Stimulated activated naive CD8-positive, alpha-beta T cell treated with anti-CD3 and anti-CD28 coated beads, Interleukin-15, amount 100 ng/mL, for 72 hours (primary cell): ENCODE results near the gene RNF13.
"Not testable (repeated sequence)": the region's sequence is repeated elsewhere in the genome, so short reads cannot be mapped to it uniquely, and the experiment has no call there.

Experiments used
- ATAC-seq: fragments of 150-1000 bp; cut with Tn5 transposase; 2 replicates; pipeline ENCODE4 v1.10.0; 2021; ENCODE audit warnings: mild to moderate bottlenecking, moderate library complexity
- DNase-seq, 2 donors: peaks; one replicate each; pipeline ENCODE4 v3.0.0; 2021 to 2022
- H3K27ac Mint-ChIP-seq, 2 donors: one replicate each; pipeline ENCODE4 v1.8.0; 2022; ENCODE audit warnings: mild to moderate bottlenecking in 2 of 2, mixed read lengths in 2 of 2, moderate library complexity in 2 of 2
- H3K27me3 Mint-ChIP-seq: one replicate; pipeline ENCODE4 v1.8.0; 2022; ENCODE audit warnings: mixed read lengths
- H3K4me1 Mint-ChIP-seq: one replicate; pipeline ENCODE4 v1.8.0; 2022; ENCODE audit warnings: mild to moderate bottlenecking, mixed read lengths
- H3K4me3 Mint-ChIP-seq, 2 donors: one replicate each; pipeline ENCODE4 v1.8.0; 2022; ENCODE audit warnings: mild to moderate bottlenecking in 2 of 2, mixed read lengths in 2 of 2, moderate library complexity in 1 of 2
- H3K9me3 Mint-ChIP-seq, 2 donors: one replicate each; pipeline ENCODE4 v1.8.0; 2022; ENCODE audit warnings: mixed read lengths in 2 of 2

Gene RNF13

DNA sequence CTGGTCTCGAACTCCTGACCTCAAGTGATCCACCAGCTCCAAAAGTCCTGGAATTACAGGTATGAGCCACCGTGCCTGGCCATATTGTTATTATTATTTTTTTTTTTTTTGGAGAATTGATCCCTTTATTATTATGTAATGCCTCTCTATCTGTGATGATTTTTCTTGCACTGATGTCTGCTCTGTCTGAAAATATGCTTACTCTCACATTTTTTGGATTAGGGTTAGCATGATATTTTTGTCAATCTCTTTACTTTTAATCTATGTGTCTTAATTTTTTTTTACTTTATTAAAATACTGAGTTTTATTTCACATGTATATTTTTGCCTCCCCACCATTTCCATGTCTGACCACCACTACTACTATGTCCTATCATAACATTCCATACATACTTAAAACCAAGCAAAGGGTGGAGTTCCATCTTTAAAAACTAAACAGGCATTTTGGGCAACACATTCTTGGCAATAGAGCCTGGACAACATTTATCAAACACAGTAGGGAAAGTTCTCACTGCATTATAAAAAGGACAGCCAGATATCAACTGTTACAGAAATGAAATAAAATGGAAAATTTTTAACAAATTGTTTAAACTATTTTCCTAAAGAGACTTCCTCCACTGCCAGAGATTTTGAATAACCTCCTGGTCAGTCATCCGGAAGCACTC is 125.5 kb downstream of the RNF13 start:
- not testable (repeated sequence) for DNase-seq, H3K27me3 Mint-ChIP-seq, ATAC-seq, H3K4me3 Mint-ChIP-seq, H3K9me3 Mint-ChIP-seq, H3K27ac Mint-ChIP-seq
- peaks cover 20% of the 10 kb centered on the region for H3K4me1 Mint-ChIP-seq

DNA sequence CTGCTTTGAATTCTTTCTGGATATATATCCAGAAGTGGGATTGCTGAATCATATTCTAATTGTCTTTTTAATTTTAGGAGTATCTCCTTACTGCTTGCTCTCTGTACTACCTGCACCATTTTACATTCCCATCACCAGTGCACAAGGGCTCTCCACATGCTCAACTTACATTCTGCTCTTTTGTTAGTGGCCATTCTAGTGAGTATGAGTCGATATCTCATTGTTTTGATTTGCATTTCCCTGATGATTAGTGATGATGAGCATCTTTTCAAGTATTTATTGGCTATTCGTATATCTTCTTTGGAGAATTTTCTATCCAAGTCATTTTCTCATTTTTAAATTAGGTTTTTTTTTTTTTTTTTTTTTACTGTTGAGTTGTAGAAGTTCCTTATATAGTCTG is 128.2 kb downstream of the RNF13 start:
- Mint-ChIP-seq H3K4me3 (no peak overlapping the region), H3K27me3 (no peaks in the 10 kb centered on the region), H3K27ac (no peak overlapping the region), H3K4me1 (peaks cover 12% of the 10 kb centered on the region), H3K9me3 (peaks cover 0 to 4% of the 10 kb centered on the region in 2 donors)
- ATAC-seq (no peak), DNase-seq (no peak)

GRCh38 chr3:149941946-149942345 is 128.9 kb downstream of the RNF13 start:
- Mint-ChIP-seq H3K27ac (no peak overlapping the region), H3K4me1 (peaks cover 7% of the 10 kb centered on the region), H3K4me3 (no peak overlapping the region), H3K27me3 (no peaks in the 10 kb centered on the region), H3K9me3 (peaks cover 0 to 4% of the 10 kb centered on the region in 2 donors)
- no peak for ATAC-seq
- no peak for DNase-seq

DNA sequence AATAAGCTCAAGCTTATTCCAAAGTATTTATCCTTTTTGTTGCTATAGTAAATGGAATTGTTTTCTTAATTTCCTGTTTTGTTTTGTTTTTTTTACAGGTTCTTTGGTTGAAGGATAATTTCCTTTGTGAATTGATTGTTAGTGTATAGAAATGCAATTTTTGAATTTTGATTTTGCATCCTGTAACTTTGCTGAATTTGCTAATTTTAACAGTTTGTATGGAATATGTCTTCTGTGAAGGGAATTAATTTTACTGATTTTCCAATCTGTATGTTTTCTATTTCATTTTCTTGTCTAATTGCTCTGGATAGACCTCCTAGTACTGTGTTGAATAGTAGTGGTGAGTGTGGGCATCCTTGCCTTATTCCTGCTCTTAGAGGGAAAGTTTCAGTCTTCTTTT is 129.4 kb downstream of the RNF13 start:
- DNase-seq = no peak
- Mint-ChIP-seq H3K27ac (no peak overlapping the region), H3K27me3 (no peaks in the 10 kb centered on the region), H3K9me3 (peaks cover 0 to 4% of the 10 kb centered on the region in 2 donors), H3K4me1 (peaks cover 6% of the 10 kb centered on the region), H3K4me3 (no peak overlapping the region)
- ATAC-seq = no peak

- H3K27ac Mint-ChIP-seq, H3K9me3 Mint-ChIP-seq, H3K4me3 Mint-ChIP-seq, H3K27me3 Mint-ChIP-seq, ATAC-seq, DNase-seq, H3K4me1 Mint-ChIP-seq: not testable (repeated sequence)
These were observed 131.0 kb downstream of the RNF13 start for GRCh38 chr3:149943966-149944365.

DNA sequence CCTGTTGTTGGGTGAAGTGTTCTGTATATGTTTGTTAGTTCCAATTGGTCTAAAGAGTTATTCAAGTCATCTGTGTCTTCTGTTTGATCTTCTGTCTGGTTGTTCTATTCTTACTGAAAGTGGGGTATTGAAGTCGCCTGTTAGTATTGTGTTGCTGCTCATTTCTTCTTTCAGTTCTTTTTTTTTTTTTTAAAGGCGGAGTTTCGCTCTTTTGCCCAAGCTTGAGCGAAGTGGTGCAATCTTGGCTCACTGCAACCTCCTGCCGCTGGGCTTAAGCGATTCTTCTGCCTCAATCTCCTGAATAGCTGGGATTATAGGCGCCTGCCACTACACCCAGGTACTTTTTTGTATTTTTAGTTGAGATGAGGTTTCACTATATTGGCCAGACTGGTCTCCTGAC is 134.2 kb downstream of the RNF13 start:
- DNase-seq = no peak
- no peak overlapping the region for H3K27ac Mint-ChIP-seq
- H3K9me3 Mint-ChIP-seq = peaks cover 0 to 4% of the 10 kb centered on the region in 2 donors
- no peak for ATAC-seq
- no peaks in the 10 kb centered on the region for H3K27me3 Mint-ChIP-seq
- H3K4me3 Mint-ChIP-seq = no peak overlapping the region
- no peaks in the 10 kb centered on the region for H3K4me1 Mint-ChIP-seq

DNA sequence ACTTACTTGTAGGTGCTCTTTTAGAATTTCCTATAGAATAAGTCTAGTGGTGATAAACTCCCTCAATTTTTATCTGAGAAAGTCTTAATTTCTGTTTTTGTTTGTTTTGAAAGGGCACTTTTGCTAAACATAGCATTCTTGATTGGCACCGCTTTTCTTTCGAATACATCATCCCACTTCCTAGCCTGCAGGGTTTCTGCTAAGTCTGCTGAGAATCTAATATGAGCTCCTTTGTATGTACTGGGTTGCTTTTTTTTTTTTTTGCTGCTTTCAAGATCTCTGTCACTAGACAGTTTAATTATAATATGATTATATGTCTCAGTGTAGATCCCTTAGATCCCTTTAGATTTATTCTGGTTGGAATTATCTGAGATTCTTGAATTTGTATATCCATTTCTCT is 136.2 kb downstream of the RNF13 start:
- DNase-seq (no peak), ATAC-seq (no peak)
- Mint-ChIP-seq H3K9me3 (no peaks in the 10 kb centered on the region), H3K27me3 (no peaks in the 10 kb centered on the region), H3K27ac (peak overlapping the region in 1 of 2 donors; percentile 82), H3K4me3 (no peak overlapping the region), H3K4me1 (peaks cover 3% of the 10 kb centered on the region)

GRCh38 chr3:149954812-149955211 is 141.8 kb downstream of the RNF13 start:
- ATAC-seq = no peak

GRCh38 chr3:149955449-149955848 is 142.4 kb downstream of the RNF13 start:
- Mint-ChIP-seq H3K27ac (no peak overlapping the region), H3K4me3 (no peak overlapping the region), H3K9me3 (no peaks in the 10 kb centered on the region), H3K4me1 (peaks cover 17% of the 10 kb centered on the region), H3K27me3 (no peaks in the 10 kb centered on the region)
- ATAC-seq (no peak), DNase-seq (no peak)

More at GRCh38 chr3:149954812-149955211, 141.8 kb downstream of the RNF13 start:
- Mint-ChIP-seq H3K9me3 (no peaks in the 10 kb centered on the region), H3K27ac (no peak overlapping the region), H3K27me3 (no peaks in the 10 kb centered on the region), H3K4me3 (no peak overlapping the region), H3K4me1 (peaks cover 17% of the 10 kb centered on the region)
- DNase-seq = no peak

DNA sequence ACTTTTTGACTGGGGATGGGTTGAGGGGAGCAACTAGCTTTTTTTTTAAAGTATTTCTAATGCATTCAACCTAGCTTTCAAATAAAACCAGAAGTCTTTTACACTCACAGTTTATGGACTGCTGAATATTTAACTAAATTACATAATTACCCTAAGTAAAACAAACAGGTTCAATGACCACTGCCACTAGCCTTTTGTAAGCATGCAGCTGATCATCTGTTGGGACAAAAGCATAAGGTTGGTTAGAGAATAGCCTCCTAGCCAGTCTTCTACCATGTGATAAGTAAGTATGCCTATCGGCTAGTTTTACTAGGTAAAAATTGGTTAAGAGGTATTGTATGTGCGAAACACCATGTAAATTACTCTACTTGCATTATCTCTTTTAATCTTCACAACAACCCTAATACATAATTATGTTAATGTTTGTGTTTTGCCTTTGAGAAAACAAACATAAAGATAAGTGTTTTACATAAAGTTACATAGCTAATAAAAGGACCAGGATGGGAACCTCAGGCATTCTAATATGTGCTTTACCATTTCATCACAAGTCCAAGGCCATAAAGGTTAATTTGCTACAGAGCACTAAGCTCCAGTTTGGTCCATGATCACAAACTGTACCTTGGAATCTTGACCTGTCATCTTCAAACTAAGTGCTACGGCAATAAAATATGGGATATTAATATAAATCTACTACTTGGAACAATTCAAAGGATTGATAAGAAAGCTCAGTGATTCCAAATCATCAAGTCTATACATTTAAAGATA is 144.5 kb downstream of the RNF13 start:
- Mint-ChIP-seq H3K27ac (no peak overlapping the region), H3K4me1 (peaks cover 17% of the 10 kb centered on the region), H3K27me3 (no peaks in the 10 kb centered on the region), H3K4me3 (no peak overlapping the region), H3K9me3 (no peaks in the 10 kb centered on the region)
- no peak for DNase-seq
- no peak for ATAC-seq

GRCh38 chr3:149958171-149958796 is 145.3 kb downstream of the RNF13 start:
- no peak overlapping the region for H3K4me3 Mint-ChIP-seq

GRCh38 chr3:149959443-149959842 is 146.4 kb downstream of the RNF13 start:
- H3K9me3 Mint-ChIP-seq = no peaks in the 10 kb centered on the region
- H3K4me1 Mint-ChIP-seq = peaks cover 11% of the 10 kb centered on the region
- H3K27me3 Mint-ChIP-seq = no peaks in the 10 kb centered on the region
- no peak overlapping the region for H3K27ac Mint-ChIP-seq
- DNase-seq (no peak), ATAC-seq (no peak)
- H3K4me3 Mint-ChIP-seq = no peak overlapping the region

More at GRCh38 chr3:149958171-149958796, 145.3 kb downstream of the RNF13 start:
- Mint-ChIP-seq H3K4me1 (peaks cover 17% of the 10 kb centered on the region), H3K9me3 (no peaks in the 10 kb centered on the region), H3K27me3 (no peaks in the 10 kb centered on the region), H3K27ac (peak overlapping the region in 1 of 2 donors; percentile 44)
- ATAC-seq = peak; percentile 58
- DNase-seq = no peak

- ATAC-seq (no peak), DNase-seq (no peak)
- no peaks in the 10 kb centered on the region for H3K27me3 Mint-ChIP-seq
- peak overlapping the region in 1 of 2 donors; percentile 70 for H3K27ac Mint-ChIP-seq
- H3K4me1 Mint-ChIP-seq = peaks cover under 1% of the 10 kb centered on the region
- no peaks in the 10 kb centered on the region for H3K9me3 Mint-ChIP-seq
- no peak overlapping the region for H3K4me3 Mint-ChIP-seq
These were observed 150.5 kb downstream of the RNF13 start for GRCh38 chr3:149963485-149963884.

DNA sequence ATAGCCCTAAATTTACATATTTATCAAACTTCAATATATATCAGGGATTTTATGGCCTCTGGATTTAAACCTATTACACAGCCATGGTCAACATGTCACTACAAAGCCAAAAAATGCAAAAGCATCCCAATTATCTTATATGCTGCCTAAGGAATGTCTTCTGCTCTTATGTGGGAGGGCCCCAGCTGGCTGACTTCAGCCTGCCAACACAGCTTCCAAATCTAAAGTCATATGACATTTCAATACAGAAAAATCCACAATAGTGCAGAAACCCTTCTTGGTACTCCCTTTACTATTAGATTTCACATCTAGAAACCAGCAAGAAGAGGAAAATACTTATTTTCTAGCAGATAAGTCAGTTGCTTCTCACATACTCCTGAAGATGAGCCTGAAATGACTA is 151.3 kb downstream of the RNF13 start:
- no peaks in the 10 kb centered on the region for H3K27me3 Mint-ChIP-seq
- no peak overlapping the region for H3K4me3 Mint-ChIP-seq
- H3K27ac Mint-ChIP-seq = no peak overlapping the region
- H3K4me1 Mint-ChIP-seq = peaks cover 5% of the 10 kb centered on the region
- H3K9me3 Mint-ChIP-seq = no peaks in the 10 kb centered on the region
- ATAC-seq (no peak), DNase-seq (no peak)

DNA sequence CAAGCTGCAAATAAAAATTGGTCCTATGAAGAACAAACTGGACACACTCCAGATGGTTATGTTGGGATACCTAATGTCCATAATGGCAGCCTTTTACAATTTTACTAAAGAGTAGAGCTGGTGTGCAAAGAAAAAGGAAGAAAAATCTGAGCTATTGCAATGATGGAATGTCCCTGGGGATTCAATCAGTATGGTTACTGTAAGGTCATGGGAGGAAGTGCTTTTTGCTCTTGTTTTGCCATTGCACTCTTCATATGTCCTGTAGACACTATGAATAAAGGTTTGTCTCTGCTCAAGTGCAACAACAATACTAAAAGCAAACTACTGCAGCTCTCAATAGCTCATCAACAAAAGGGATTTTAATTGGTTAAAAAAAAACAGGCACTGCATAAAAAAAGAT is 152.3 kb downstream of the RNF13 start:
- Mint-ChIP-seq H3K9me3 (no peaks in the 10 kb centered on the region), H3K4me3 (no peak overlapping the region), H3K27me3 (no peaks in the 10 kb centered on the region), H3K4me1 (peaks cover 6% of the 10 kb centered on the region), H3K27ac (no peak overlapping the region)
- ATAC-seq (no peak), DNase-seq (no peak)

- Mint-ChIP-seq H3K27me3 (peaks cover 11% of the 10 kb centered on the region), H3K4me1 (peaks cover 15% of the 10 kb centered on the region), H3K9me3 (no peaks in the 10 kb centered on the region), H3K27ac (no peak overlapping the region), H3K4me3 (no peak overlapping the region)
- ATAC-seq (no peak), DNase-seq (no peak)
These were observed 154.2 kb downstream of the RNF13 start for GRCh38 chr3:149967086-149967685.
